Activated CD8-positive, alpha-beta T cell treated with anti-CD3 and anti-CD28 coated beads for 36 hours (primary cell): Measurements from ENCODE around the gene RSAD1. TPM values are rescaled to one million over a fixed set of nuclear protein-coding genes. Genes with fewer than 3 reads are reported as not detected.

Experiments used
- ATAC-seq: fragments of 200-7000 bp; cut with Tn5 transposase; one replicate; pipeline ENCODE4 v1.10.0; 2021; ENCODE audit warnings: mild to moderate bottlenecking, moderate library complexity
- CTCF ChIA-PET: fragments of 350-600 bp; sonication (Branson Sonifier 250); formaldehyde crosslinking; loops from one replicate; lab custom pipeline; 2021; ENCODE audit warnings: antibody characterized with exemption; lab: Charles Lee
- POLR2A ChIA-PET: fragments of 350-600 bp; sonication (Branson Sonifier 250); formaldehyde crosslinking; loops from one replicate; lab custom pipeline; 2021; ENCODE audit warnings: antibody characterized with exemption; lab: Charles Lee
- DNase-seq: peaks from one replicate; pipeline ENCODE4 v3.0.0-alpha.2; 2020
- H3K27ac Mint-ChIP-seq: one replicate; pipeline ENCODE4 v1.8.0; 2021; ENCODE audit warnings: mild to moderate bottlenecking, mixed read lengths
- H3K27me3 Mint-ChIP-seq: one replicate; pipeline ENCODE4 v1.8.0; 2021; ENCODE audit warnings: mixed read lengths
- H3K36me3 Mint-ChIP-seq: one replicate; pipeline ENCODE4 v1.8.0; 2021; ENCODE audit warnings: low read depth, mixed read lengths
- H3K4me1 Mint-ChIP-seq: one replicate; pipeline ENCODE4 v1.8.0; 2021; ENCODE audit warnings: low read depth, mixed read lengths
- H3K4me3 Mint-ChIP-seq: one replicate; pipeline ENCODE4 v1.8.0; 2021; ENCODE audit warnings: mild to moderate bottlenecking, moderate library complexity, mixed read lengths
- H3K9me3 Mint-ChIP-seq: one replicate; pipeline ENCODE4 v1.8.0; 2021; ENCODE audit warnings: mixed read lengths
- CTCF ChIP-seq: fragments of 200-600 bp; IDR thresholded peaks from one replicate; pipeline ENCODE4 v1.8.0; 2022; ENCODE audit warnings: antibody characterized with exemption, mild to moderate bottlenecking
- intact Hi-C: fragments of 100-400 bp; cut with micrococcal nuclease; formaldehyde crosslinking; loops from one replicate; pipeline ENCODE4 v1.10.0; 2022
- total RNA-seq, 2 experiments: library from RNA; stranded (reverse); gene quantifications; one replicate each; pipeline ENCODE4 v1.2.3, GENCODE V29; 2021

RSAD1 gene
- total RNA-seq, 2 experiments from 2014 or later, result 39.2 to 40.7 TPM

DNA sequence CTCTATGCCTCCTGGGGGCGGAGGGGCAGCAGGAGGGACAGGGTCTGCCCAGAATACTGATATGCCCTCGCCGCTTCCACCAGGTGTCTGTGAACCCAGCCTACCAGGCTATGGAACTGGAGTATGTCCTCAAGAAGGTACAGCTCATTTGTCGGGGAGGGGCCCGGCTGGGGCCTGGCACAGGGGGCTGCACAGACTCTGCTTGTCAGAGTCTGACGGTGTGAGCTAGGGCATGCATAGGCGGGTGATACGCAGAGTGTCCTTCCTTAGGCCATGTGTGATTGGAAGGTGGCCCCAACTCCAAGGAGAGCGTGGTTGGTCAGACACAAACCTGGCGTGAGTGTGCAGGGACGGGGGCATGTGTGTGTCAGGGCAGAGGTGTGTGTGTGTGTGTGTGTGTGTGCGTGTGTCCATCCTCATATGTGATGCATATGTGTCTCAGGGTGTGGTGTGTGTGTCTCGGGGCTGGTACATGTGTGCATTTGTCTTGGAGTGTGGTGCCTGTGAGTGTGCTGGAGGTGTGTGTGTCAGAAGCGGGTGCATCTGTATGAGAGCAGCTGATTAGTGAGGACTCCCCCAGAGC, 17.0 kb upstream of the RSAD1 start:
- no peak for TF ChIP-seq CTCF
- ATAC-seq, result no peak
- no peaks in the 10 kb centered on the region for H3K36me3 Mint-ChIP-seq
- ChIA-PET CTCF (interaction anchor here (1.0 kb wide), 1 partner anchor 64 kb away, joined by 3 read pairs; the partner anchor contains the start of gene LRRC59), POLR2A (no interaction called here)
- H3K4me1 Mint-ChIP-seq, result no peaks in the 10 kb centered on the region
- H3K27ac Mint-ChIP-seq, result no peak overlapping the region
- DNase-seq, result no peak
- no peaks in the 10 kb centered on the region for H3K9me3 Mint-ChIP-seq
- no peak overlapping the region for H3K4me3 Mint-ChIP-seq
- H3K27me3 Mint-ChIP-seq, result no peaks in the 10 kb centered on the region
- intact Hi-C loops, result no loop called here

DNA sequence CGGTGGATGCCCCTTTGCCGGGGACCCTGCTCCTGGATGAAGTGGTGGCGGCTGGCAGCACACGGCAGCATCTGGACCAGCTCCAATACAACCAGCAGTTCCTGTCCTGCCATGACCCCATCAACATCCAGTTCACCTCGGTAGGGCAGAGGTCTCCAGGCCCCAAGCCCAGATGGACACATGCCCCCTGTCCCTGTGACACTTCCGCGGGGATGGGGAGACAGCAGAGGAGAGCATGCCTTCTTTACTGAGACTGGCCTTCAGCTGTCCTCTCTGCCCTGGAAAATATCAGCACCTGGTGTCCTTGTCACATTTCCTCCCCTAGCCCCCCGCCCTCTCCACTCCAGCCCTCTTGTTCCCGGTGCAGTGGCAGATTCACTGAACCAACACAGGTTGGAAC, 16.2 kb upstream of the RSAD1 start:
- Mint-ChIP-seq H3K4me3 (no peak overlapping the region), H3K27me3 (peaks cover 1% of the 10 kb centered on the region), H3K4me1 (no peaks in the 10 kb centered on the region), H3K27ac (no peak overlapping the region), H3K36me3 (no peaks in the 10 kb centered on the region), H3K9me3 (no peaks in the 10 kb centered on the region)
- no peak for ATAC-seq
- intact Hi-C loops, result no loop called here
- CTCF ChIA-PET, result no interaction called here
- no peak for DNase-seq
- no peak for TF ChIP-seq CTCF
- POLR2A ChIA-PET, result interaction anchor here (0.8 kb wide), 1 partner anchor 9 kb away, joined by 3 read pairs; no protein-coding TSS in a partner anchor

DNA sequence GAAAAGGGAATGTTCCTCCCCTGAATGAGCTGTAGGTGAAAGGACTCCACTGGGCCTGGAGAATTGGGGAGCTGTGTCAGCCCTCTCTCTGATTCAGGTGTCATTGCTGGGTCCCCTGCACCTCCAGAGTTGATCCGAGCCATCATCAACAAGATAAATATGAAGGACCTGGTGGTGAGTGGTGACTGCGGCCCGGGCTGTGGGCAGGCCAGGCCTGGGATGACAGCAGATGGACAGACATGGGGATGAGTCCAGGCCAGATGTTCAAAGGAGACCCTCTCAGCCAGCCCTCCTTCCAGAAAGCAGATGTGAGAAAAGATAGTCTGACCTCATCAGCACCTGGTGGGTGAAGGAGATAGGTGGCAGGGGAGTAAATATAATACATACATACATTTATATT, 14.5 kb upstream of the RSAD1 start:
- TF ChIP-seq CTCF, result no peak
- H3K4me3 Mint-ChIP-seq, result no peak overlapping the region

GRCh38 chr17:50464736-50465135, 13.9 kb upstream of the RSAD1 start:
- DNase-seq, result no peak
- CTCF ChIA-PET, result no interaction called here
- H3K9me3 Mint-ChIP-seq, result no peaks in the 10 kb centered on the region
- TF ChIP-seq CTCF, result no peak
- POLR2A ChIA-PET, result interaction anchor here (0.9 kb wide), 2 partner anchors 15 to 66 kb away, joined by 3 read pairs; no protein-coding TSS in a partner anchor
- intact Hi-C loops, result no loop called here
- no peak for ATAC-seq
- H3K27ac Mint-ChIP-seq, result no peak overlapping the region
- H3K36me3 Mint-ChIP-seq, result no peaks in the 10 kb centered on the region
- peaks cover 14% of the 10 kb centered on the region for H3K27me3 Mint-ChIP-seq
- H3K4me1 Mint-ChIP-seq, result peaks cover 4% of the 10 kb centered on the region
- H3K4me3 Mint-ChIP-seq, result no peak overlapping the region

More for the DNA sequence above, 14.5 kb upstream of the RSAD1 start:
- no peaks in the 10 kb centered on the region for H3K9me3 Mint-ChIP-seq
- H3K27me3 Mint-ChIP-seq, result peaks cover 11% of the 10 kb centered on the region
- no peak overlapping the region for H3K27ac Mint-ChIP-seq
- intact Hi-C loops, result no loop called here
- peaks cover 4% of the 10 kb centered on the region for H3K4me1 Mint-ChIP-seq
- H3K36me3 Mint-ChIP-seq, result no peaks in the 10 kb centered on the region
- DNase-seq, result no peak
- POLR2A ChIA-PET, result interaction anchor here (0.9 kb wide), 2 partner anchors 15 to 66 kb away, joined by 3 read pairs; no protein-coding TSS in a partner anchor
- no peak for ATAC-seq
- CTCF ChIA-PET, result no interaction called here

DNA sequence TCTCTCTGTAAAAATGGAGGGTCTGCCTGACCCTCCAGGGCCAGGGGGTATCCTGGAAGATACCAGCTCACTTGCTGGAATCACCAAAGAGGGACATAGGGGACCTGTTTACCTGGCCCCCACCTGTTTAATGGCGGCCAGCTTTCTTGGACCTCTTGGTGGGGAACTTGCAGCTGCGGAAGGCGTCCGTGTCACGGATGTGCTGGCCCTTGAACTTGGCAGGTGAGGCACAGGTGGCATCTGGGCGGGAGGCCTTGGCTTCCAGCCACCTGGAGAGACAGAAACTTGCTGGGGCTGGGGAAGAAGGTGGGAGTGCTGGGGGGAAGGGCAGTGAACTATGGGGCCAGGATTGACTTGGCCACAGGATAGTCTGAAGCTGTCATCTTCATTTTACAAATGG, 13.5 kb upstream of the RSAD1 start:
- peaks cover 14% of the 10 kb centered on the region for H3K27me3 Mint-ChIP-seq
- no peak for TF ChIP-seq CTCF
- H3K4me3 Mint-ChIP-seq, result no peak overlapping the region
- ATAC-seq (no peak), DNase-seq (no peak)
- ChIA-PET CTCF (no interaction called here), POLR2A (interaction anchor here (0.9 kb wide), 2 partner anchors 14 to 67 kb away, joined by 3 read pairs; no protein-coding TSS in a partner anchor)
- H3K4me1 Mint-ChIP-seq, result peaks cover 4% of the 10 kb centered on the region
- no peaks in the 10 kb centered on the region for H3K9me3 Mint-ChIP-seq
- intact Hi-C loops, result no loop called here
- no peaks in the 10 kb centered on the region for H3K36me3 Mint-ChIP-seq
- no peak overlapping the region for H3K27ac Mint-ChIP-seq
